CD4-positive, alpha-beta T cell treated with Interleukin-12 subunit alpha and Interleukin-12 subunit beta, for 1 hour (primary cell): ENCODE results near the gene C16orf90.

Source experiments
- DNase-seq: peaks from one replicate; pipeline ENCODE4 v3.0.0-alpha.2; 2020

C16orf90 gene

GRCh38 chr16:3495176-3495575, at the start of gene C16orf90:
Gene C16orf90, minus strand, starts transcription at chr16:3495489. Its CDS starts 68 bp downstream, at chr16:3495421.
- DNase-seq: no peak

GRCh38 chr16:3542601-3543373, 47.5 kb upstream of the C16orf90 start:
- DNase-seq: no peak

GRCh38 chr16:3541527-3542155, 46.4 kb upstream of the C16orf90 start:
- no peak for DNase-seq

- DNase-seq: no peak
Observed at GRCh38 chr16:3538222-3538621, 42.9 kb upstream of the C16orf90 start.

- DNase-seq: no peak
Observed at GRCh38 chr16:3536851-3537250, 41.6 kb upstream of the C16orf90 start.

GRCh38 chr16:3536271-3536731, 41.0 kb upstream of the C16orf90 start:
- DNase-seq: no peak

- no peak for DNase-seq
Observed at GRCh38 chr16:3534126-3534525, 38.8 kb upstream of the C16orf90 start.

GRCh38 chr16:3532741-3533140, 37.5 kb upstream of the C16orf90 start:
- DNase-seq: no peak

GRCh38 chr16:3530371-3530914, 35.2 kb upstream of the C16orf90 start:
- DNase-seq: no peak

- DNase-seq: no peak
Observed at GRCh38 chr16:3529175-3529574, 33.9 kb upstream of the C16orf90 start.

- no peak for DNase-seq
Observed at GRCh38 chr16:3528406-3528805, 33.1 kb upstream of the C16orf90 start.

GRCh38 chr16:3527216-3527829, 32.0 kb upstream of the C16orf90 start:
- peak; percentile 58 for DNase-seq

- no peak for DNase-seq
Observed at GRCh38 chr16:3525951-3526350, 30.7 kb upstream of the C16orf90 start.

- DNase-seq: no peak
Observed at GRCh38 chr16:3523281-3523680, 28.0 kb upstream of the C16orf90 start.

- no peak for DNase-seq
Observed at GRCh38 chr16:3520841-3521240, 25.6 kb upstream of the C16orf90 start.

GRCh38 chr16:3520413-3520812, 25.1 kb upstream of the C16orf90 start:
- no peak for DNase-seq

- DNase-seq: no peak
Observed at GRCh38 chr16:3519581-3519980, 24.3 kb upstream of the C16orf90 start.

GRCh38 chr16:3518986-3519348, 23.7 kb upstream of the C16orf90 start:
- DNase-seq: no peak

- no peak for DNase-seq
Observed at GRCh38 chr16:3518292-3518985, 23.1 kb upstream of the C16orf90 start.

GRCh38 chr16:3515897-3516296, 20.6 kb upstream of the C16orf90 start:
- no peak for DNase-seq

GRCh38 chr16:3514621-3515020, 19.3 kb upstream of the C16orf90 start:
- no peak for DNase-seq

GRCh38 chr16:3513892-3514583, 18.7 kb upstream of the C16orf90 start:
- no peak for DNase-seq
